Gastrocnemius medialis (tissue), 4 donors: ENCODE results near the gene ADAP1. TPM values are rescaled to one million over a fixed set of nuclear protein-coding genes. Genes with fewer than 3 reads are reported as not detected.

Source experiments
- ATAC-seq, 2 donors: fragments of 150-250 bp; one replicate each; pipeline ENCODE4 v1.9.1; 2016
- DNase-seq, 2 donors: peaks; one replicate each; pipeline ENCODE4 v3.0.0-alpha.2; 2019
- H3K27ac ChIP-seq, 4 donors: fragments of 200-600 bp; sonication (generic); 1 replicate in 1 of 4; 2 replicates in 3 of 4; pipeline ENCODE4 v1.5.1; 2016 to 2018; ENCODE audit warnings: mild to moderate bottlenecking in 2 of 4, moderate library complexity in 1 of 4
- H3K27me3 ChIP-seq, 3 donors: fragments of 200-600 bp; sonication (generic) in 2 of 3; 1 replicate in 1 of 3; 2 replicates in 2 of 3; pipeline versions ENCODE4 v1.5.1 to v1.6.0; 2016 to 2019; ENCODE audit warnings: mild to moderate bottlenecking in 1 of 3, moderate library complexity in 1 of 3
- H3K36me3 ChIP-seq, 2 donors: fragments of 200-600 bp; sonication (generic) in 1 of 2; one replicate each; pipeline ENCODE4 v1.5.1; 2017 to 2018
- H3K4me1 ChIP-seq, 2 donors: fragments of 200-600 bp; sonication (generic) in 1 of 2; one replicate each; pipeline ENCODE4 v1.5.1; 2016 to 2017; ENCODE audit warnings: mild to moderate bottlenecking in 2 of 2
- H3K4me3 ChIP-seq, 4 donors: fragments of 200-600 bp; sonication (generic) in 3 of 4; 1 replicate in 1 of 4; 2 replicates in 3 of 4; pipeline ENCODE4 v1.5.1; 2016 to 2019; ENCODE audit warnings: mild to moderate bottlenecking in 2 of 4
- H3K9me3 ChIP-seq, 3 donors: fragments of 200-600 bp; sonication (generic) in 2 of 3; 1 replicate in 1 of 3; 2 replicates in 2 of 3; pipeline ENCODE4 v1.5.1; 2016 to 2019
- CTCF ChIP-seq, 5 experiments: fragments of 450-650 bp in 3 of 5; fragments of 200-600 bp in 2 of 5; sonication (generic) in 2 of 5; IDR thresholded peaks in 4 of 5; conservative IDR thresholded peaks in 1 of 5; 1 replicate in 4 of 5; 2 replicates in 1 of 5; pipeline ENCODE4 v1.5.1; 2016 to 2019; ENCODE audit warnings: antibody characterized with exemption in 5 of 5, mild to moderate bottlenecking in 3 of 5, moderate library complexity in 3 of 5
- POLR2A ChIP-seq, 2 donors: fragments of 450-650 bp; IDR thresholded peaks; one replicate each; pipeline ENCODE4 v1.6.1; 2017; ENCODE audit warnings: antibody characterized with exemption in 2 of 2, mild to moderate bottlenecking in 2 of 2, moderate library complexity in 2 of 2
- in situ Hi-C, 4 donors: fragments of 200-750 bp; cut with MboI; loops; one replicate each; pipeline versions ENCODE4 v1.15.0 to v1.8.0; 2017; ENCODE audit warnings: low sequenced_read_pairs in 4 of 4
- intact Hi-C: fragments of 100-400 bp; cut with DNase I; formaldehyde crosslinking; loops from one replicate; pipeline ENCODE4 v1.15.1; 2023; ENCODE audit warnings: low total_unique reads
- total RNA-seq, 4 donors: library from RNA; depleted of rRNA; stranded (reverse); fragments of >200 nt; gene quantifications; one replicate each; pipeline versions ENCODE4 v1.1.0 to v1.2.3, GENCODE V29; 2016

ADAP1 gene
- total RNA-seq, 4 donors from 2014 or later, result 0.71 to 5.0 (median 1.1) TPM

- ATAC-seq (no peak), DNase-seq (no peak)
- peaks cover 9 to 27% (median 16%) of the 10 kb centered on the region in 3 donors for H3K27me3 ChIP-seq
- no peak overlapping the region for H3K4me3 ChIP-seq
- no peak for TF ChIP-seq CTCF (IDR thresholded peaks at IDR 0.05 in 4 of 5, conservative IDR thresholded peaks at IDR 0.05 in 1 of 5)
- TF ChIP-seq POLR2A (IDR thresholded peaks at IDR 0.05), result no peak
- no peaks in the 10 kb centered on the region for H3K4me1 ChIP-seq
- in situ Hi-C loops (no loop called here), intact Hi-C loops (no loop called here)
- no peaks in the 10 kb centered on the region for H3K9me3 ChIP-seq
- H3K27ac ChIP-seq, result no peak overlapping the region
- no peaks in the 10 kb centered on the region for H3K36me3 ChIP-seq
Measured at GRCh38 chr7:908159-908581, 46.3 kb downstream of the ADAP1 start.

GRCh38 chr7:907158-907980 is 47.1 kb downstream of the ADAP1 start:
- ATAC-seq, result no peak
- in situ Hi-C loops, result no loop called here
- TF ChIP-seq POLR2A (IDR thresholded peaks at IDR 0.05), result no peak
- no peak for TF ChIP-seq CTCF (IDR thresholded peaks at IDR 0.05 in 4 of 5, conservative IDR thresholded peaks at IDR 0.05 in 1 of 5)
- Histone ChIP-seq H3K9me3 (no peaks in the 10 kb centered on the region), H3K36me3 (no peaks in the 10 kb centered on the region), H3K27me3 (peaks cover 9 to 35% (median 16%) of the 10 kb centered on the region in 3 donors), H3K4me1 (no peaks in the 10 kb centered on the region), H3K4me3 (no peak overlapping the region), H3K27ac (no peak overlapping the region)
- no peak for DNase-seq
- intact Hi-C loops, result no loop called here

GRCh38 chr7:906776-907157 is 47.7 kb downstream of the ADAP1 start:
- no peaks in the 10 kb centered on the region for H3K9me3 ChIP-seq
- ATAC-seq (no peak), DNase-seq (no peak)
- no peaks in the 10 kb centered on the region for H3K36me3 ChIP-seq
- H3K4me1 ChIP-seq, result no peaks in the 10 kb centered on the region
- intact Hi-C loops (no loop called here), in situ Hi-C loops (no loop called here)
- peaks cover 9 to 36% (median 16%) of the 10 kb centered on the region in 3 donors for H3K27me3 ChIP-seq
- H3K4me3 ChIP-seq, result no peak overlapping the region
- TF ChIP-seq POLR2A (IDR thresholded peaks at IDR 0.05) (no peak), CTCF (IDR thresholded peaks at IDR 0.05 in 4 of 5, conservative IDR thresholded peaks at IDR 0.05 in 1 of 5) (no peak)
- no peak overlapping the region for H3K27ac ChIP-seq

- Histone ChIP-seq H3K4me1 (no peaks in the 10 kb centered on the region), H3K9me3 (no peaks in the 10 kb centered on the region), H3K36me3 (no peaks in the 10 kb centered on the region), H3K27me3 (peaks cover 9 to 33% (median 16%) of the 10 kb centered on the region in 3 donors), H3K27ac (no peak overlapping the region), H3K4me3 (peak overlapping the region in 1 of 4 donors; percentile 14)
- no peak for TF ChIP-seq POLR2A (IDR thresholded peaks at IDR 0.05)
- TF ChIP-seq CTCF (IDR thresholded peaks at IDR 0.05 in 4 of 5, conservative IDR thresholded peaks at IDR 0.05 in 1 of 5), result no peak
- ATAC-seq (no peak), DNase-seq (no peak)
- intact Hi-C loops (no loop called here), in situ Hi-C loops (no loop called here)
Measured at GRCh38 chr7:904847-905246, 49.6 kb downstream of the ADAP1 start.
